Posterior vena cava (tissue), 2 donors: ENCODE measurements around the gene CYP2E1. TPM values are rescaled to one million over a fixed set of nuclear protein-coding genes. Genes with fewer than 3 reads are reported as not detected.
"Not testable (repeated sequence)": the region's sequence is repeated elsewhere in the genome, so short reads cannot be mapped to it uniquely, and the experiment has no call there.

Source experiments
- DNase-seq: peaks from one replicate; pipeline ENCODE4 v3.0.0-alpha.2; 2020; ENCODE audit warnings: low spot score
- intact Hi-C, 2 donors: fragments of 100-400 bp; cut with DNase I; formaldehyde crosslinking; loops; one replicate each; pipeline versions ENCODE4 v1.14.1 to v1.14.2; 2022 to 2023
- total RNA-seq, 2 donors: library from RNA; stranded (reverse); fragmentation: NEBNext Ultra II Directional; extraction: Animal tissue kit (Norgen Biotek cat#: 25700); gene quantifications; one replicate each; pipeline ENCODE4 v1.2.1, GENCODE V29; 2021
- donor health status: DM: yes; HTN: yes; CAD: no.
- donor health status: DM: yes; HTN: yes; CAD: no.

CYP2E1 gene
- total RNA-seq, 2 donors from 2014 or later, result 2.1 to 2.9 TPM

- intact Hi-C loops, result no loop called here
Observed at GRCh38 chr10:133567609-133568286, 40.6 kb downstream of the CYP2E1 start.

GRCh38 chr10:133568287-133568614, 41.1 kb downstream of the CYP2E1 start:
- intact Hi-C loops, result no loop called here
- DNase-seq, result no peak

More at GRCh38 chr10:133567609-133568286, 40.6 kb downstream of the CYP2E1 start:
- no peak for DNase-seq

- DNase-seq, intact Hi-C loops: not testable (repeated sequence)
Observed at GRCh38 chr10:133568831-133569527, 41.8 kb downstream of the CYP2E1 start.

- DNase-seq, intact Hi-C loops: not testable (repeated sequence)
Observed at GRCh38 chr10:133569801-133570200, 42.6 kb downstream of the CYP2E1 start.

GRCh38 chr10:133572055-133572454, 44.9 kb downstream of the CYP2E1 start:
- DNase-seq, intact Hi-C loops: not testable (repeated sequence)

GRCh38 chr10:133573460-133573859, 46.3 kb downstream of the CYP2E1 start:
- DNase-seq, intact Hi-C loops: not testable (repeated sequence)

- DNase-seq, intact Hi-C loops: not testable (repeated sequence)
Observed at GRCh38 chr10:133577037-133577436, 49.9 kb downstream of the CYP2E1 start.

Other genes starting within 250 kb of the CYP2E1 start
- 10 to 100 TPM; 35.7 to 36.0 TPM for gene TUBGCP2, start 218.5 kb upstream of the CYP2E1 start, total RNA-seq
- gene ZNF511, start 218.4 kb upstream of the CYP2E1 start, total RNA-seq, result 10 to 100 TPM; 27.4 to 30.7 TPM
- not detected for gene CALY, start 190.5 kb upstream of the CYP2E1 start, total RNA-seq
- gene PRAP1, start 180.0 kb upstream of the CYP2E1 start, total RNA-seq, result not detected
- 10 to 100 TPM; 13.8 to 17.6 TPM for gene FUOM, start 169.3 kb upstream of the CYP2E1 start, total RNA-seq
- 10 to 100 TPM; 38.8 to 47.3 TPM for gene ECHS1, start 154.0 kb upstream of the CYP2E1 start, total RNA-seq
- 1 to 10 TPM; 2.8 to 3.5 TPM for gene PAOX, start 148.1 kb upstream of the CYP2E1 start, total RNA-seq
- gene MTG1, start 133.2 kb upstream of the CYP2E1 start, total RNA-seq, result 10 to 100 TPM; 24.5 to 25.6 TPM
- gene SPRN, start 102.7 kb upstream of the CYP2E1 start, total RNA-seq, result under 1 TPM; 0.14 to 0.19 TPM
- 1 to 10 TPM; 2.9 to 3.4 TPM for gene SCART1, start 73.4 kb upstream of the CYP2E1 start, total RNA-seq
- under 1 TPM; 0.51 to 0.76 TPM for gene SYCE1, start 38.2 kb downstream of the CYP2E1 start, total RNA-seq
- gene FRG2B, start 99.4 kb downstream of the CYP2E1 start, total RNA-seq, result not detected